ENCODE results near the gene NEK3. TPM values are rescaled to one million over a fixed set of nuclear protein-coding genes. Genes with fewer than 3 reads are reported as not detected.

Gene NEK3
- 13.1 and 23.4 TPM in 2 replicates for total RNA-seq

GRCh38 chr13:52159159-52159982 lies at the start of gene NEK3:
TSS of gene NEK3 (minus strand) at chr13:52159597. CDS start at chr13:52156191, 3,406 bp downstream.

DNA sequence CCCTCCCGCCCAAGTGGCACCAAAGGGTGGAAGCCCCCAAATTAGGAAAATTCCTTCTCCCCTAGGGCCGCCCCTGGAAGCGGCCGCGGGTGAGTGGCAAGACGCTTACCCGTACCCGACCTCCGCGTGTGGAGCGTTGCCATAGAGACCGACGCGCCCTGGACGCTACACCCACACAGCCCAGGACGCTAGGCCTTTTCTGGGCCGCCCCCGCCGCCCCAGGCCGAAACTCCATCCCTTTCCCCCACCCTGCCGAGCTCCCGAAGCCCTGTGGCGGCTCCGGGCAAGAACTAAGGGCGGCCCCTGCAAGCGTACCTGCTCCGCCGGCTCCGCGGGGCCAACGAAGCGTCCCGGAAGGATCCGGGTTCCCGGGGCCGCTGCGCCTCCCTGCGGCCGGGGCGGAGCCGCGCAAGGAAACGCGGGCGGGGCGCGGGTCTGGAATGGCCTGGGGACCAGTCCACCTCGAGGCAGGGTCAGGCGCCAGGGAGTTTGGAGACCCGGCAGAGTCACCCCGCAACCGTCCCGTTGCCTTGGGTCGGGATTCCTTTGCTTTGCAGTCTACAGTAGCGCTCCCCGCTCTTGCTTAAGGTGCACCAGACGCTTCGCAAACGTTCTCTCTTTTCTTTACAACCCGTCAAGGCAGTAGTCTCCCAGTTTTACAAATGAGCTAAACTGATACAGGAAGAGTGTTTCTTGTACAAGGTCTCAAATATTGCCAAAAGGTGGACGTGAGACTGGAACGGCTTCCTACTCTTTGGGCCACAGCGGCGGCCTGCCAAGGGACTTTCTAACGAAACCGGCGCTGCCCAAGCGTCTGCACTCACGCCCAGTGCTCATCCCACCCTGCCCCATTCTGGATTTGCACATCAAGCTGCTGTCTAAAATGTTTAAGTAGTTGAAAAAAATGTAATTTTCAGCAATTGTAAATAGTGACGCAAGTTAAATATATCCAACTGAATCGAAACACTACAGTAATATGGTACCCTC lies 30.4 kb downstream of the NEK3 start, which contains the start of gene NEK5:
Gene NEK5, minus strand, starts transcription at position 360 of the 987 bp plus-strand sequence. CDS start 1,591 bp downstream, outside the sequence.

Other genes with a start within 250 kb of the NEK3 start
- gene ATP7B, start 148.1 kb downstream of the NEK3 start, total RNA-seq, result 4.9 TPM in 2 replicates
- 16.0 and 18.5 TPM in 2 replicates for gene ALG11, start 147.2 kb downstream of the NEK3 start, total RNA-seq
- 8.7 and 11.7 TPM in 2 replicates for gene UTP14C, start 134.9 kb downstream of the NEK3 start, total RNA-seq
- 0.11 and 0.34 TPM in 2 replicates for gene NEK5, start 30.5 kb downstream of the NEK3 start, total RNA-seq
- gene THSD1, start 246.6 kb upstream of the NEK3 start, total RNA-seq, result 49.3 and 62.4 TPM in 2 replicates

All from dermis lymphatic vessel endothelial cell (primary cell).